ENCODE measurements around the gene DLG2.

GRCh38 chr11:84256618-84257017, 1370.5 kb downstream of the DLG2 start:
- TF ChIP-seq CTCF (IDR thresholded peaks at IDR 0.05) (no peak), POLR2A (IDR thresholded peaks at IDR 0.05) (no peak), EP300 (IDR thresholded peaks at IDR 0.05) (no peak)

All from tibial nerve (tissue), 4 donors.